ENCODE results near the gene GABARAPL2.

DNA sequence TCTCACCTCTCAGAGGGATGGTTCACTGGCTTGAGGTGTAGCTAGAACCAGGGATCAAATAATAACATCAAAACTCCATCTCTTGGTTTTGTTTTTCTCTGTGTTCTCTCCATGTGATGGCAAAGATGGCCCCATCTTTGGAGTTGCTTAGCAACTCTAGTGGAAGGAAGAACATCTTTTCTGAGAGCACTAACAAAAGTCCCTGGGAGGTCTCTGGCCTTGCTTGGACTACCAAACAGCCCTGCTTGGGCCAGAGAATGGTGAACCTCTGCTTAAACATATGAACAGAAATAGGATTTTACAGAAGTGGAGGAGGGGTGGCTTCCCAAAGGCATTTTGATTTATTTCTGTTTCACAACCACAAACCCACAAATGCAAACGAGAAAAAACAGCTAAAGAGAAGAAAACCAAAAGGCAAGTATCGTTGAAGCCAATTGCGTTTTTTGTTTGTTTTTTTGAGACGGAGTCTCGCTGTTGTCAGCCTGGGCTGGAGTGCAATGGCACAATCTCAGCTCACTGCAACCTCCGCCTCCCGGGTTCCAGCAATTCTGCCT, 13.2 kb downstream of the GABARAPL2 start:
- TF ChIP-seq EZH2 (IDR thresholded peaks at IDR 0.05; ENCODE audit: insufficient read depth, poor library complexity, severe bottlenecking) (no peak), EZH2phosphoT487 (IDR thresholded peaks at IDR 0.05; ENCODE audit: insufficient read depth, low read depth) (no peak)
